Measurements from ENCODE around the gene KCNT2.

Gene KCNT2

DNA sequence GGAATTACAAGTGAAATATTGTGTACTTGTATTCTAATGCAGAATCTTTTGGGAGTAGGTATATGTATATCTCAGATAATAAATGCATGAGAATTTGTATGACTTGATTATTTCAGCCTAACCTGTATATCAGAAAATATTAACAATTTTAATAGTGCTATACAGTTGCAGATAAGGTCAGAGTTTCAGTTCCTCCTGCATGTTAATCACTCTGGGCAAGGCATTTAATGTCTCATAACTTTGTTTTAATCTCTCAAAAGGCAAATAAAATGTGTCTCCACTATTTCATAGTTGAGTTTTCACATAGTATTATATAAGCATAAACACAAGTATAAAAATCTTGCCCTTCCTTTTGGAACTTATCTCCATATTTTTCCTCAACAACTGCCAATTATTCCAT is 352.5 kb downstream of the KCNT2 start:
- no peak for DNase-seq
- no peaks in the 10 kb centered on the region for H3K9me3 ChIP-seq
- no peak overlapping the region for H3K27ac ChIP-seq
- no peak overlapping the region for H3K4me3 ChIP-seq
- H3K36me3 ChIP-seq, result no peaks in the 10 kb centered on the region
- intact Hi-C loops (cut with DNase I; ENCODE audit: low total_unique reads), result no loop called here
- no peak for TF ChIP-seq CTCF (IDR thresholded peaks at IDR 0.05)
- no peaks in the 10 kb centered on the region for H3K4me1 ChIP-seq
- no peaks in the 10 kb centered on the region for H3K27me3 ChIP-seq

DNA sequence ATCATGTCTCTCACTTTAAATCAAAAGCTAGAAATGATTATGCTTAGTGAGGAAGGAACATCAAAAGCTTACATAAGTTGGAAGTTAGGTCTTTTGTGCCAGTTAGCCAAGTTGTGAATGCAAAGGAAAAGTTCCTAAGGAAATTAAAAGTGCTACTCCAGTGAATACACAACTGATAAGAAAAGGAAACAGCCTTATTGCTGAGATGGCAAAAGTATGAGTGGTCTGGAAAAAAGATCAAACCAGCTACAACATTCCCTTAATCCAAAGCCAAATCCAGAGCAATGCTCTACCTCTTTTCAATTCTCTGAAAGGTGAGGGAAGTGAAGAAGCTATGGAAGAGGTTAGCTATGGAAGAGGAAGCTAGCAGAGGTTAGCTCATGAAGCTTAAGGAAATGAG is 378.7 kb downstream of the KCNT2 start:
- H3K9me3 ChIP-seq, result no peaks in the 10 kb centered on the region
- no peak for TF ChIP-seq CTCF (IDR thresholded peaks at IDR 0.05)
- no peaks in the 10 kb centered on the region for H3K4me1 ChIP-seq
- no peaks in the 10 kb centered on the region for H3K27me3 ChIP-seq
- H3K27ac ChIP-seq, result no peak overlapping the region
- DNase-seq, result no peak
- intact Hi-C loops (cut with DNase I; ENCODE audit: low total_unique reads), result no loop called here
- H3K4me3 ChIP-seq, result no peak overlapping the region
- peaks cover 0 to 6% (median 0%) of the 10 kb centered on the region in 3 donors for H3K36me3 ChIP-seq

- H3K4me3 ChIP-seq, result no peak overlapping the region
- intact Hi-C loops (cut with DNase I; ENCODE audit: low total_unique reads), result no loop called here
- DNase-seq, result no peak
- no peaks in the 10 kb centered on the region for H3K27me3 ChIP-seq
- no peaks in the 10 kb centered on the region for H3K9me3 ChIP-seq
- H3K4me1 ChIP-seq, result no peaks in the 10 kb centered on the region
- H3K36me3 ChIP-seq, result no peaks in the 10 kb centered on the region
- H3K27ac ChIP-seq, result no peak overlapping the region
- TF ChIP-seq CTCF (IDR thresholded peaks at IDR 0.05), result no peak
Measured at GRCh38 chr1:196214866-196215265, 393.4 kb downstream of the KCNT2 start.

- H3K27me3 ChIP-seq, result no peaks in the 10 kb centered on the region
- H3K4me3 ChIP-seq, result no peak overlapping the region
- H3K9me3 ChIP-seq, result no peaks in the 10 kb centered on the region
- peak in 1 of 2 donors; percentile 29 for DNase-seq
- intact Hi-C loops (cut with DNase I; ENCODE audit: low total_unique reads), result no loop called here
- no peak overlapping the region for H3K27ac ChIP-seq
- TF ChIP-seq CTCF (IDR thresholded peaks at IDR 0.05), result no peak
- no peaks in the 10 kb centered on the region for H3K4me1 ChIP-seq
- no peaks in the 10 kb centered on the region for H3K36me3 ChIP-seq
Measured at GRCh38 chr1:196209983-196210382, 398.3 kb downstream of the KCNT2 start.

DNA sequence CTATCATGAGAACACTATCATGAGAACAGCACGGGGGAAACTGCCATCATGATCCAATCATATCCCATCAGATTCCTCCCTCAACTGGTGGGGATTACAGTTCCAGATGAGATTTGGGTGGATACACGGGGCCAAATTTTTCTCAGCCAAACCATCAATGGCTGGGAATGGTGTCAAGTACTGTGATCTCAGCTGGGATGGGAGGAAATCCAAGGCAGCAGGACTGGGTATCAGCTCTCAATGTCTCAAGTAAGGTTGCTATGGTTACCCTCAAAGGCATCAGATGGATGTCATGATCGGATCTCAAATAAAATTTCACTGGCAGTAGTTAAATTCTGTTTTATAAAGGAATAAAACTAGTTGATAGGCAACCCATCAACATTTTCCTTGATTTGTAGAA is 399.0 kb downstream of the KCNT2 start:
- Histone ChIP-seq H3K27ac (no peak overlapping the region), H3K36me3 (no peaks in the 10 kb centered on the region), H3K27me3 (no peaks in the 10 kb centered on the region), H3K4me1 (no peaks in the 10 kb centered on the region), H3K9me3 (no peaks in the 10 kb centered on the region), H3K4me3 (no peak overlapping the region)
- intact Hi-C loops (cut with DNase I; ENCODE audit: low total_unique reads), result no loop called here
- TF ChIP-seq CTCF (IDR thresholded peaks at IDR 0.05), result no peak
- no peak for DNase-seq

DNA sequence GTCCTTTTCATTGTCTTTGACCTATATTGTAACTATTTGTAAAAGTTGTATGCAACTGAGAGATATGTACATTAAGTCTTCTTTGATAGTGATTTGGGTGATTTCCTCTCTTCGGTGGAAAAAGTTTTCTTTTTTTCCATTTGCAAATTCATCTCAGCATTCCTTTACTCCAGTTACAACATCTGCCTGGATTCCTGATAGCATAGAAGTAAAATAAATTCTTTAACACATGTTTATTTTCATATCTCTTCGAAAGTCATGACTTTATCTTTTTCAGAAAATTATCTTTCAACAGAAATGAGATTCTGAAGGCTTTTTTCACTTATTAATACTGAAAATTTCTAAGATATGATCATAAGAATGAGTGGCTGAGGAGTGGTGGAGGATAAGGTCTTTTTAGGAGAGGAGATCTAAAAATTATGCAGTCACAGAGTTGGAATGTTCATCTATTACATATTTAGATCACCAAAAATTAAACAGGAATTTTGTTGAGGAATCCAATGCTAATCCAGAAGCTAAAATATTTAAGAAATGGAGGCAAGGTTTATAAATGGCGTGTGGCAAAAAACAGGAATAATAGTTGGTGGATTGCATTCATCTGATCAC is 400.5 kb downstream of the KCNT2 start:
- DNase-seq, result no peak
- no peaks in the 10 kb centered on the region for H3K9me3 ChIP-seq
- no peaks in the 10 kb centered on the region for H3K27me3 ChIP-seq
- intact Hi-C loops (cut with DNase I; ENCODE audit: low total_unique reads), result no loop called here
- H3K4me1 ChIP-seq, result no peaks in the 10 kb centered on the region
- no peaks in the 10 kb centered on the region for H3K36me3 ChIP-seq
- H3K4me3 ChIP-seq, result no peak overlapping the region
- H3K27ac ChIP-seq, result no peak overlapping the region
- no peak for TF ChIP-seq CTCF (IDR thresholded peaks at IDR 0.05)
